GM12872 (cell line): Measurements from ENCODE around the gene RER1.

ENCODE experiments used
- TF ChIP-seq, protein P1 (sequence below): IDR thresholded peaks from 3 replicates; pipeline ENCODE4 v1.5.1; 2011; ENCODE audit warnings: low read depth, mild to moderate bottlenecking, low read length, moderate library complexity; ENCODE audit not compliant: insufficient read depth

RER1 gene

DNA sequence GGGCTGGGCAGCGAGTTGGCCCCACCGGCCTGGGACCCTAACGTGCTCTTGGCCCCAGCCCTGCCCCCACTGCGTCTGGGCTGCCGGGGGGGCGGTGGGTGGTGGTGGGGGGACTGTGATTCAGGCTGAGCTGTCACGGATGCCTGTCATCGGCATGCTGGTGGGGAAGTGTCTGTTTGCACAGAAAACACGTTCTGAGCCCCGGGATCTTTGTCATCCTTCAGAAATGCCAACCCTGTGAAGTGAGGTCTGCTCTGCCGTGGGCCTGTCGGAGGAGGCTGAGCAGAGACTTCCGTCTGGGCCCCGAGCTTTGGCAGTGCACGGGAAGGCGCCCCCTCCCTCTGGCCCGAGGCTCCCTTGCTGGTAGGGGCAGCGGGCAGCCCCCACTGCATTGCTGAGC lies 60.1 kb downstream of the RER1 start:
- TF ChIP-seq, protein P1, sequence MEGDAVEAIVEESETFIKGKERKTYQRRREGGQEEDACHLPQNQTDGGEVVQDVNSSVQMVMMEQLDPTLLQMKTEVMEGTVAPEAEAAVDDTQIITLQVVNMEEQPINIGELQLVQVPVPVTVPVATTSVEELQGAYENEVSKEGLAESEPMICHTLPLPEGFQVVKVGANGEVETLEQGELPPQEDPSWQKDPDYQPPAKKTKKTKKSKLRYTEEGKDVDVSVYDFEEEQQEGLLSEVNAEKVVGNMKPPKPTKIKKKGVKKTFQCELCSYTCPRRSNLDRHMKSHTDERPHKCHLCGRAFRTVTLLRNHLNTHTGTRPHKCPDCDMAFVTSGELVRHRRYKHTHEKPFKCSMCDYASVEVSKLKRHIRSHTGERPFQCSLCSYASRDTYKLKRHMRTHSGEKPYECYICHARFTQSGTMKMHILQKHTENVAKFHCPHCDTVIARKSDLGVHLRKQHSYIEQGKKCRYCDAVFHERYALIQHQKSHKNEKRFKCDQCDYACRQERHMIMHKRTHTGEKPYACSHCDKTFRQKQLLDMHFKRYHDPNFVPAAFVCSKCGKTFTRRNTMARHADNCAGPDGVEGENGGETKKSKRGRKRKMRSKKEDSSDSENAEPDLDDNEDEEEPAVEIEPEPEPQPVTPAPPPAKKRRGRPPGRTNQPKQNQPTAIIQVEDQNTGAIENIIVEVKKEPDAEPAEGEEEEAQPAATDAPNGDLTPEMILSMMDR: no peak

DNA sequence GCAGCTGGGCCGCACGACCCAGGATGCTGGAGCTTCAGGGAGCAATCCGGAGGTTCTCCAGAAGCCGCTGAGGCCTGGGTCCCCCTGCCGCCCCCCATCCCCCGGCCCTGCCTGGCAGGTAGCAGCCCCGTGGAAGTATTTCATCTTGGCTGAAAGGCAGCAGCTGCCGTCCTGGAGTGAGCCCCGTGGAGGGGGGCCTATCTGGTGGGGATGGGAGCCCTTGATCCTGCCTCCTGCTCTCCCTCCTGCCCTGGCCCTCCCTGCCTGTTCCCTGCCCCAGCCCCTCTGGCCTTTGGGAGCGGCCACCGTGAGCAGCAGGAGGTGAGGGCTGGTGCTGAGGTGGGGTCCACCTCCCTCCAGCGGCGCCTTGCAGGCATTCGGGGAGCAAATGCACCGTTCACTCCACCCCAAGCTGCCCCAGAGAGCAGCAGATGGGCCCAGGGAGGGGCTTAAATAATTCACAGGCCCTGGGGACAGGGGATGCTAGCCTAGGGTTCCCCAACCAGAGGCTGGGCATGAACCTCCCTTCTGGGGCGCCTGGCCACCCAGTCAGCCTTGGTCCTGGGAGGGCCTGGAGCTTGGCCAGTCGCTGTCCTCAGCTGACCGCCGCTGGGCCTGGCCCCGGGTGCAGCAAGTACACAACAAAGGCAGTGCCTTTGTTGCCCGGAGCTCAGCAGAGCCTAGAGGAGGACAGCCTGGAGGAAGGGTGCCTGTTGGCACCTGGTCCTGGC lies 60.7 kb downstream of the RER1 start:
- TF ChIP-seq, protein P1: no peak

DNA sequence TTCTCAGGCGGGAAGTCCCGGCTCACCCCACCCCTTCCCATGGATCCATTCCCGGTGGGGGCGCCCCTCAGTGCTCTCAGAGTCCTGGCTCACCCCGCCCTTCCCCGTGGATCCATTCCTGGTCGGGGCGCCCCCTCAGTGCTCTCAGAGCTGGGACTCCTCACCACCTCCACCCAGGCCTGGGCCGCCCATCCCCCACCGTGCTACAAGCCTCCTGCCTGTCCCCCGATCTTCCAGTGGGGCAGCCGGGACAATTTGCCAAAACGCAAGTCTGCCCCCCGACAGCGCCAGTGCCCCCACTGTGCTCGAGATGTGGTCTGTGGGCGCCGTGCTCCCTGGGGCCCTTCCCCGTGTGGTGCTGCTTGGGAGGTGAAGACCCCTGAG lies 61.3 kb downstream of the RER1 start:
- TF ChIP-seq, protein P1: no peak

DNA sequence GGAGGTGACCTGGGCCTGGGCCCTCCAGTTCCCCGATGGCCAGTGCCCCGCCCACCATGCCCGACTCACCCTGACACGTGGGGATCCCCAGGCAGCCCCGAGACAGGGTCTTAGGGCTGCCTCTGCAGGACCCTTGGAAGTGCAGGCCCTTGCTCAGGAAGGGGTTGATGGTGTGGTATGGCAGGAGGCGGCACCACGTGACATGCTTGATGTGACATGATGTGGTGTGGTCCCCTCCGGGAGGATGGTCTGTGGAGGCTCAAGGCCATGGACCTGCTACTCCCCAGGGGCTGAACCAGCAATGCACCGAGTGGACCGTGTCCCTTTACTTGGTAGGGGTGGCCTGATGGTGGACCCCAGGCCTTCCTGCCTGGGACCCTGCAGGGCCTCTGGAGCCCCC lies 62.6 kb downstream of the RER1 start:
- TF ChIP-seq, protein P1: no peak
